CD14-positive monocyte (primary cell): ENCODE measurements around the gene RAPGEF2. TPM values are rescaled to one million over a fixed set of nuclear protein-coding genes. Genes with fewer than 3 reads are reported as not detected.

Experiments used
- DNase-seq, 3 donors: peaks; one replicate each; pipeline ENCODE4 v3.0.0-alpha.2; 2011 to 2022
- H2AFZ ChIP-seq: 2 replicates; pipeline ENCODE4 v1.6.0; 2012; ENCODE audit warnings: mild to moderate bottlenecking, low read depth, low read length, inconsistent platforms; ENCODE audit not compliant: insufficient read depth, poor library complexity, severe bottlenecking
- H3K27ac ChIP-seq, 2 donors: 1 replicate in 1 of 2; 2 replicates in 1 of 2; pipeline ENCODE4 v1.5.1; 2012 to 2013; ENCODE audit warnings: low read length in 2 of 2, control low read depth in 1 of 2, inconsistent platforms in 1 of 2, low read depth in 1 of 2, mild to moderate bottlenecking in 1 of 2
- H3K27me3 ChIP-seq, 2 donors: one replicate each; pipeline versions ENCODE4 v1.6.0 to v1.6.1; 2011 to 2013; ENCODE audit warnings: low read length in 2 of 2; ENCODE audit not compliant: control insufficient read depth in 2 of 2, insufficient read depth in 2 of 2
- H3K36me3 ChIP-seq, 2 donors: replicated peaks in 1 of 2; 1 replicate in 1 of 2; 2 replicates in 1 of 2; pipeline versions ENCODE4 v1.5.1 to v1.6.1; 2012 to 2013; ENCODE audit warnings: low read length in 2 of 2, control low read depth in 1 of 2, inconsistent platforms in 1 of 2, mild to moderate bottlenecking in 1 of 2; ENCODE audit not compliant: insufficient read depth in 2 of 2, control insufficient read depth in 1 of 2
- H3K4me1 ChIP-seq, 2 donors: 1 replicate in 1 of 2; 2 replicates in 1 of 2; pipeline versions ENCODE4 v1.5.1 to v1.6.1; 2012 to 2013; ENCODE audit warnings: low read length in 2 of 2, control low read depth in 1 of 2, inconsistent platforms in 1 of 2, mild to moderate bottlenecking in 1 of 2, moderate library complexity in 1 of 2; ENCODE audit not compliant: insufficient read depth in 2 of 2, control insufficient read depth in 1 of 2
- H3K4me2 ChIP-seq: replicated peaks from 2 replicates; pipeline ENCODE3; 2012; ENCODE audit warnings: low read length, moderate library complexity, mild to moderate bottlenecking; ENCODE audit not compliant: poor library complexity, severe bottlenecking; ENCODE audit errors: extremely low read depth
- H3K4me3 ChIP-seq, 3 experiments: fragments of 200-600 bp in 1 of 3; sonication (generic) in 1 of 3; replicated peaks in 1 of 3; 1 replicate in 2 of 3; 2 replicates in 1 of 3; pipeline ENCODE4 v1.5.1; 2011 to 2013; ENCODE audit warnings: low read length in 3 of 3, mild to moderate bottlenecking in 3 of 3, control low read depth in 2 of 3, low read depth in 2 of 3, inconsistent platforms in 1 of 3, moderate library complexity in 1 of 3
- H3K79me2 ChIP-seq: 2 replicates; pipeline ENCODE4 v1.6.0; 2012; ENCODE audit warnings: mild to moderate bottlenecking, control low read depth, inconsistent platforms, low read length, moderate library complexity; ENCODE audit not compliant: insufficient read depth
- H3K9ac ChIP-seq: 2 replicates; pipeline ENCODE4 v1.6.0; 2017; ENCODE audit warnings: low read length, mild to moderate bottlenecking; ENCODE audit not compliant: insufficient read depth, poor library complexity, severe bottlenecking
- H3K9me3 ChIP-seq, 2 donors: replicated peaks in 1 of 2; 1 replicate in 1 of 2; 2 replicates in 1 of 2; pipeline versions ENCODE4 v1.5.1 to v1.6.1; 2012 to 2013; ENCODE audit warnings: low read length in 2 of 2, control low read depth in 1 of 2; ENCODE audit not compliant: control insufficient read depth in 1 of 2, insufficient read depth in 1 of 2
- H4K20me1 ChIP-seq: 2 replicates; pipeline ENCODE4 v1.6.0; 2012; ENCODE audit warnings: mild to moderate bottlenecking, low read length, control low read depth, moderate library complexity; ENCODE audit not compliant: insufficient read depth
- H3K27ac Mint-ChIP-seq, 7 donors: one replicate each; pipeline ENCODE4 v1.8.0; 2020; ENCODE audit warnings: mild to moderate bottlenecking in 7 of 7, mixed read lengths in 7 of 7, moderate library complexity in 6 of 7, inconsistent platforms in 2 of 7
- H3K27me3 Mint-ChIP-seq, 3 donors: one replicate each; pipeline ENCODE4 v1.8.0; 2021 to 2022; ENCODE audit warnings: low read depth in 3 of 3, mild to moderate bottlenecking in 3 of 3, mixed read lengths in 3 of 3, moderate library complexity in 3 of 3, inconsistent platforms in 1 of 3
- H3K36me3 Mint-ChIP-seq, 2 donors: one replicate each; pipeline ENCODE4 v1.8.0; 2020; ENCODE audit warnings: mixed read lengths in 2 of 2, inconsistent platforms in 1 of 2, mild to moderate bottlenecking in 1 of 2
- H3K4me1 Mint-ChIP-seq: one replicate; pipeline ENCODE4 v1.8.0; 2020; ENCODE audit warnings: mild to moderate bottlenecking, mixed read lengths
- H3K4me3 Mint-ChIP-seq, 2 donors: one replicate each; pipeline ENCODE4 v1.8.0; 2020; ENCODE audit warnings: mild to moderate bottlenecking in 2 of 2, mixed read lengths in 2 of 2, moderate library complexity in 1 of 2
- H3K9me3 Mint-ChIP-seq, 7 donors: one replicate each; pipeline ENCODE4 v1.8.0; 2020 to 2022; ENCODE audit warnings: mixed read lengths in 7 of 7, mild to moderate bottlenecking in 6 of 7, moderate library complexity in 6 of 7, inconsistent platforms in 2 of 7
- WGBS: methylation state at CpG from one replicate; pipeline ENCODE4 v1.1.5; 2013; ENCODE audit warnings: missing lambda C conversion rate; ENCODE audit not compliant: insufficient coverage; 5-methylcytosine and 5-hydroxymethylcytosine counted together
- intact Hi-C, 2 donors: fragments of 100-400 bp; cut with micrococcal nuclease; formaldehyde crosslinking; loops; one replicate each; pipeline versions ENCODE4 v1.15.0 to v1.15.1; 2023
- polyA plus RNA-seq, 3 donors: library from polyadenylated mRNA; depleted of rRNA in 1 of 3; unstranded in 2 of 3; stranded (reverse) in 1 of 3; fragments of 300-500 nt in 2 of 3; fragments of >200 nt in 1 of 3; fragmentation: Illumina TruSeq in 2 of 3; gene quantifications; 1 replicate in 2 of 3; 2 replicates in 1 of 3; pipeline ENCODE4 v1.2.3, GENCODE V29; 2012 to 2021
- TF ChIP-seq, protein P1 (sequence below): fragments of 200-600 bp; IDR thresholded peaks from one replicate; pipeline ENCODE4 v1.8.0; 2022; ENCODE audit warnings: antibody characterized with exemption, mild to moderate bottlenecking

Gene RAPGEF2
- polyA plus RNA-seq, 3 donors = 1.5 to 29.8 (median 2.0) TPM

DNA sequence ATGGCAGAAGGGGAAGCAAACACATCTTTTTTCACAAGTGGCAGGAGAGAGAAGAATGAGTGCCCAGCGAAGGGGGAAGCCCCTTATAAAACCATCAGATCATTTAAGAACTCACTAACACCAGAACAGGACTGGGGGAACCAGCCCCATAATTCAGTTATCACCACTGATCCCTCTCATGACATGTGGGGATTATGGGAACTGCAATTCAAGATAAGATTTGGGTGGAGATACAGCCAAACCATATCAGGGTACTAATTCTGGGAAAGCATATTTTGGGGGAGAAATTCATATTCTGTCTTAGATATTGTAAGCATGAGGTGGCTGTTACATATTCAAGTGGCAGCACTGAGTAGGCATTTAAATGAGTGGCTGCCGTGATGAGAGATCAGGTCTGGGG, 87.8 kb downstream of the RAPGEF2 start:
- Mint-ChIP-seq H3K27ac (no peak overlapping the region), H3K27me3 (no peaks in the 10 kb centered on the region), H3K4me3 (no peak overlapping the region), H3K36me3 (peaks cover 16% of the 10 kb centered on the region in 2 donors), H3K4me1 (peaks cover 3% of the 10 kb centered on the region), H3K9me3 (no peaks in the 10 kb centered on the region)
- no peaks in the 10 kb centered on the region for H3K79me2 ChIP-seq
- H3K27me3 ChIP-seq = no peaks in the 10 kb centered on the region
- DNase-seq = peak in 1 of 3 donors; percentile 33
- H3K4me3 ChIP-seq = no peak overlapping the region
- no peaks in the 10 kb centered on the region for H3K9me3 ChIP-seq
- H2AFZ ChIP-seq = no peak overlapping the region
- no peak overlapping the region for H3K9ac ChIP-seq
- H3K27ac ChIP-seq = no peak overlapping the region
- H3K4me2 ChIP-seq = no peak overlapping the region
- peaks cover 5% of the 10 kb centered on the region for H4K20me1 ChIP-seq
- TF ChIP-seq, protein P1, sequence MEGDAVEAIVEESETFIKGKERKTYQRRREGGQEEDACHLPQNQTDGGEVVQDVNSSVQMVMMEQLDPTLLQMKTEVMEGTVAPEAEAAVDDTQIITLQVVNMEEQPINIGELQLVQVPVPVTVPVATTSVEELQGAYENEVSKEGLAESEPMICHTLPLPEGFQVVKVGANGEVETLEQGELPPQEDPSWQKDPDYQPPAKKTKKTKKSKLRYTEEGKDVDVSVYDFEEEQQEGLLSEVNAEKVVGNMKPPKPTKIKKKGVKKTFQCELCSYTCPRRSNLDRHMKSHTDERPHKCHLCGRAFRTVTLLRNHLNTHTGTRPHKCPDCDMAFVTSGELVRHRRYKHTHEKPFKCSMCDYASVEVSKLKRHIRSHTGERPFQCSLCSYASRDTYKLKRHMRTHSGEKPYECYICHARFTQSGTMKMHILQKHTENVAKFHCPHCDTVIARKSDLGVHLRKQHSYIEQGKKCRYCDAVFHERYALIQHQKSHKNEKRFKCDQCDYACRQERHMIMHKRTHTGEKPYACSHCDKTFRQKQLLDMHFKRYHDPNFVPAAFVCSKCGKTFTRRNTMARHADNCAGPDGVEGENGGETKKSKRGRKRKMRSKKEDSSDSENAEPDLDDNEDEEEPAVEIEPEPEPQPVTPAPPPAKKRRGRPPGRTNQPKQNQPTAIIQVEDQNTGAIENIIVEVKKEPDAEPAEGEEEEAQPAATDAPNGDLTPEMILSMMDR = no peak
- no peaks in the 10 kb centered on the region for H3K4me1 ChIP-seq
- WGBS = 80% methylated on average over 1 of the region's 2 CpGs
- intact Hi-C loops = no loop called here
- H3K36me3 ChIP-seq = peaks cover 0 to 2% of the 10 kb centered on the region in 2 donors

DNA sequence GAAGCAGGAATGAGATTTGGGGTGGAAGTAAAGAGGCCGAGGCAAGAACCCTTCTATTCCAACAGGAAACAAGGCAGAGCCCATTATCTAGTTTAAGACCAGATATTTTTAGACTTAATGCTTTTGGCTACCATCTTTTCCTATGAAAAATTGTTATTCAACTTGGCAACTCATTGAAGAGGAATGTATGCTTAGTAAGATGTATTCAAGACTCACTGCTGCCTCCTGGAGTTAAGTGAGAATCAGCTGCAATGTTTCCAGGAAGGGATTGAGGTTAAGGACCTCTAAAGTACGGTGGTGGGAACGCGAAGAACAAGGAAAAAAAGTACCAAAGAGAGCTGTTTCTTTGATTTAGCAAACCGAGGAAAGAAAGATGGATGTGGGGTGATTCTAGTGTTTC, 89.1 kb downstream of the RAPGEF2 start:
- TF ChIP-seq, protein P1 = peak; percentile 44
- Mint-ChIP-seq H3K4me1 (peaks cover 3% of the 10 kb centered on the region), H3K4me3 (no peak overlapping the region), H3K9me3 (no peaks in the 10 kb centered on the region), H3K36me3 (peaks cover 16 to 18% of the 10 kb centered on the region in 2 donors), H3K27ac (no peak overlapping the region), H3K27me3 (no peaks in the 10 kb centered on the region)
- DNase-seq = no peak
- Histone ChIP-seq H3K36me3 (peaks cover 0 to 2% of the 10 kb centered on the region in 2 donors), H3K27ac (no peak overlapping the region), H3K9me3 (no peaks in the 10 kb centered on the region), H3K4me3 (no peak overlapping the region), H3K79me2 (no peaks in the 10 kb centered on the region), H2AFZ (no peak overlapping the region), H3K4me1 (no peaks in the 10 kb centered on the region), H3K27me3 (no peaks in the 10 kb centered on the region), H3K4me2 (no peak overlapping the region), H4K20me1 (peaks cover 5% of the 10 kb centered on the region), H3K9ac (no peak overlapping the region)
- intact Hi-C loops = no loop called here
- 50% methylated on average over 1 of the region's 5 CpGs for WGBS
